OCI-LY7 (cell line): Measurements from ENCODE around the gene FCHO2. TPM values are rescaled to one million over a fixed set of nuclear protein-coding genes. Genes with fewer than 3 reads are reported as not detected.

Experiments used
- BruUV-seq: library from RNA; stranded (reverse); fragments of 400-500 nt; replicated peaks from 2 replicates; lab custom pipeline; 2021; lab: Mats Ljungman, UMichigan
- CTCF ChIA-PET: fragments of 300-600 bp; sonication (Branson Sonifier 250); formaldehyde crosslinking; loops from one replicate; lab custom pipeline; 2022; ENCODE audit warnings: antibody characterized with exemption; ENCODE audit not compliant: unreplicated experiment; lab: Charles Lee
- POLR2A ChIA-PET: fragments of 300-600 bp; sonication (Branson Sonifier 250); formaldehyde crosslinking; loops from one replicate; lab custom pipeline; 2022; ENCODE audit warnings: antibody characterized with exemption; lab: Charles Lee
- DNase-seq: peaks from one replicate; pipeline ENCODE4 v3.0.0-alpha.2; 2015; ENCODE audit warnings: low spot score
- H2AFZ ChIP-seq: fragments of 200-600 bp; sonication (generic), shearing (Covaris generic); 2 replicates; pipeline ENCODE4 v1.6.1; 2014; ENCODE audit warnings: mild to moderate bottlenecking, antibody characterized with exemption, low read length, moderate library complexity
- H3K27ac ChIP-seq: fragments of 200-600 bp; sonication (generic); 2 replicates; pipeline ENCODE4 v1.5.1; 2014; ENCODE audit warnings: mixed run types, low read depth, mild to moderate bottlenecking, moderate library complexity, low read length, inconsistent platforms; ENCODE audit not compliant: poor library complexity, severe bottlenecking
- H3K36me3 ChIP-seq: fragments of 200-600 bp; sonication (generic); 2 replicates; pipeline ENCODE4 v1.6.1; 2014; ENCODE audit warnings: mild to moderate bottlenecking, antibody characterized with exemption, low read length, moderate library complexity, mixed read lengths; ENCODE audit not compliant: insufficient read depth
- H3K4me1 ChIP-seq: fragments of 200-600 bp; sonication (generic); 2 replicates; pipeline ENCODE4 v1.5.1; 2014; ENCODE audit warnings: mild to moderate bottlenecking, low read length; ENCODE audit not compliant: insufficient read depth, poor library complexity, severe bottlenecking
- H3K4me2 ChIP-seq: fragments of 200-600 bp; sonication (generic); 2 replicates; pipeline ENCODE4 v1.6.1; 2014; ENCODE audit warnings: mild to moderate bottlenecking, low read length
- H3K4me3 ChIP-seq: fragments of 200-600 bp; sonication (generic); 2 replicates; pipeline ENCODE4 v1.5.1; 2014; ENCODE audit warnings: mild to moderate bottlenecking, low read depth, low read length; ENCODE audit not compliant: poor library complexity, severe bottlenecking
- H3K79me2 ChIP-seq: fragments of 200-600 bp; sonication (generic); 2 replicates; pipeline ENCODE4 v1.6.1; 2016; ENCODE audit warnings: low read depth, mild to moderate bottlenecking, low read length, moderate library complexity, mixed read lengths; ENCODE audit not compliant: insufficient read depth
- H3K9me2 ChIP-seq: fragments of 200-600 bp; sonication (generic); 2 replicates; pipeline ENCODE4 v1.6.1; 2016; ENCODE audit warnings: mild to moderate bottlenecking, low read length, mixed read lengths; ENCODE audit not compliant: insufficient read depth
- H3K9me3 ChIP-seq: fragments of 200-600 bp; sonication (generic); 2 replicates; pipeline ENCODE4 v1.6.1; 2014; ENCODE audit warnings: mild to moderate bottlenecking, mixed run types, low read length, mixed read lengths
- H4K20me1 ChIP-seq: fragments of 200-600 bp; sonication (generic); 2 replicates; pipeline ENCODE4 v1.6.1; 2014; ENCODE audit warnings: mild to moderate bottlenecking, antibody characterized with exemption, low read length, moderate library complexity, mixed read lengths; ENCODE audit not compliant: insufficient read depth
- CTCF ChIP-seq: fragments of 200-600 bp; sonication (generic); conservative IDR thresholded peaks from 2 replicates; pipeline ENCODE4 v1.5.1; 2014; ENCODE audit warnings: mild to moderate bottlenecking, antibody characterized with exemption, low read length, moderate library complexity, mixed read lengths
- EZH2phosphoT487 ChIP-seq: fragments of 200-600 bp; sonication (generic); IDR thresholded peaks from 2 replicates; pipeline ENCODE4 v1.6.1; 2018; ENCODE audit warnings: low read depth, borderline replicate concordance, mild to moderate bottlenecking, mixed run types, antibody characterized with exemption, low read length, moderate library complexity, mixed read lengths
- intact Hi-C: fragments of 100-400 bp; cut with micrococcal nuclease; formaldehyde crosslinking; loops from one replicate; pipeline ENCODE4 v1.10.0; 2022; ENCODE audit not compliant: unreplicated experiment
- total RNA-seq, 2 experiments: library from RNA; depleted of rRNA in 1 of 2; stranded (reverse); fragments of >200 nt in 1 of 2; shearing (Covaris generic) in 1 of 2; gene quantifications; 2 replicates each; pipeline ENCODE4 v1.2.3, GENCODE V29; 2014 to 2022

Gene FCHO2
- total RNA-seq, 2 experiments from 2014 or later, result 7.2 to 7.8 TPM

DNA sequence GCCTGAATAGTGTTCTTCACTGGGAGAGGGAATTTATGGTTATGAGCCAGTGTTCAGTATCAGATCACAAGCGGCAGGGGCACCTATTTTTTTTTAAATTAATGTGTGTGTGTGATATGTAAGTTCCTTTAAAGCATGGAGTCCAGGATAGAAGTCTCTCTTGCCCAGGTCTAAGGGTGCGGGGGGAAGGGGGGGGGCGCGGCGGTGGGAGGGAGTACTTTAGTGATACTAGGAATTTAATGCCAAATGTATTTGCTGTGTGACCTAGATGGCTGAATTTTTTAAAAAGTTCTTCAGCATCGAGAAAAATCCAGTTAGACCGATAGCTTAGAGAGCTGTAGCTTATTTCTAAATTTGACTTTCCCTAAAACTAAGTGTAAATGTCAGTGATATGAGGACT, 1.5 kb upstream of the FCHO2 start:
- no peaks in the 10 kb centered on the region for H3K9me2 ChIP-seq
- H3K4me3 ChIP-seq, result no peak overlapping the region
- no peaks in the 10 kb centered on the region for H3K9me3 ChIP-seq
- H3K36me3 ChIP-seq, result no peaks in the 10 kb centered on the region
- H3K27ac ChIP-seq, result no peak overlapping the region
- no TSS peak for BruUV-seq
- H4K20me1 ChIP-seq, result no peaks in the 10 kb centered on the region
- H3K79me2 ChIP-seq, result no peaks in the 10 kb centered on the region; the same call in 1 of the 2 replicates
- TF ChIP-seq EZH2phosphoT487, result no peak
- TF ChIP-seq CTCF, result no peak
- intact Hi-C loops, result no loop called here
- ChIA-PET CTCF (no interaction called here), POLR2A (no interaction called here)
- DNase-seq, result no peak
- peaks cover 18% of the 10 kb centered on the region for H3K4me1 ChIP-seq
- no peak overlapping the region for H2AFZ ChIP-seq
- no peak overlapping the region for H3K4me2 ChIP-seq

GRCh38 chr5:72955143-72955767, 586 bp upstream of the FCHO2 start:
- no peak for DNase-seq
- H4K20me1 ChIP-seq, result no peaks in the 10 kb centered on the region
- H3K4me1 ChIP-seq, result peaks cover 18% of the 10 kb centered on the region
- TF ChIP-seq CTCF (no peak), EZH2phosphoT487 (no peak)
- H2AFZ ChIP-seq, result peak overlapping the region; percentile 95
- POLR2A ChIA-PET, result interaction anchor here (0.7 to 0.9 kb wide), 2 partner anchors 14 to 1205 kb away, joined by 3 to 13 read pairs; no protein-coding TSS in a partner anchor
- no peaks in the 10 kb centered on the region for H3K9me2 ChIP-seq
- no peak overlapping the region for H3K27ac ChIP-seq
- peak overlapping the region; percentile 84 for H3K4me2 ChIP-seq
- H3K9me3 ChIP-seq, result no peaks in the 10 kb centered on the region
- H3K79me2 ChIP-seq, result no peaks in the 10 kb centered on the region; the same call in 1 of the 2 replicates
- CTCF ChIA-PET, result no interaction called here
- no peaks in the 10 kb centered on the region for H3K36me3 ChIP-seq
- BruUV-seq, result no TSS peak
- intact Hi-C loops, result loop anchor here (5.0 kb wide), 4 partner anchors 138 to 542 kb away; partner anchors contain the start of genes BTF3, FOXD1 and TNPO1
- H3K4me3 ChIP-seq, result peak overlapping the region; percentile 77
